A204.1 (cell line): Measurements from ENCODE around the gene HSD17B7.

Source experiments
- FAIRE-seq: peaks from 2 replicates; lab custom pipeline; 2012; peaks lifted over from hg19 to GRCh38; lab: Jason Lieb, UNC

HSD17B7 gene

DNA sequence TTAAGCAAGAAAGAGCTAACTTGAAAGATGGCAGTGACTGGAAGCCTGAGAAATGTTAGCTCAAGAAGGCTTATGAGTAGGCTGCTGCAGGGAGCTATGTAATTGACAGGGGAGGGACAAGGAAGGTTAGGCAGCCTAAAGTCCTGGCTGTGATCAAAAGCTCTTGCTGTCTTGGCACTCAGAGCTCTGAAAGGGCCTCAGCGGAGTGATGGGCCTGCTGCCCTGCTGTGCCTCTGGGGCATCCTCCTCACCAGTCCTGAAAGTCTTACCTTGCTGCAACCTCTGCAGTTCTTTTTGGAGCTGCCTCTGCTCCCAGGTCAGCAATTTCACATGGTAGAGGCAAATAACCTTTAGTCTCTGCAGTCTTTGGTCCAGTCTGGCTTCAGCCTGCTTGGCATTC lies 68.7 kb downstream of the HSD17B7 start:
- no peak for FAIRE-seq

DNA sequence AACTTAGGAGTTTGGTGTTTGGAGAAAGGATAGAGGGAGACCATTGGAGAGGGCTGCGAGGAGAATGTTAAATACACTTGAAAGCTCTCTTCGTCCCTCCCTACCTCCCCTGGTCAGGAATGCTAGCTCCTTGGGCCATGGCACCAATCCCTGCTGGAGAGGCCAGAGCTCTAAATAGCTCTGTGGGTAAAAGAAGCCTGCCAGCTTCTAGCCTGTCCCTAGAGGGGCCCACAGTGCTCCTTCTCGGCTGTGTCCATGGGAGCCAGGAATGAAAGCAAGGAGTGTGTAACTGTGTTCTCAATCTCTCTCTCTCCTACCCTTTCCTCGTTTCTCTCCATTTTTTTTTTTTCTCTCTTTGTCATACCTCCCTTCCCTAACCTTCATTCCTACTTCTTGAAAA lies 70.6 kb downstream of the HSD17B7 start, which contains the start of gene CCDC190:
Gene CCDC190, minus strand, starts transcription at position 75 of the 400 bp plus-strand sequence. CDS start 1,529 bp downstream, outside the sequence.
- no peak for FAIRE-seq

DNA sequence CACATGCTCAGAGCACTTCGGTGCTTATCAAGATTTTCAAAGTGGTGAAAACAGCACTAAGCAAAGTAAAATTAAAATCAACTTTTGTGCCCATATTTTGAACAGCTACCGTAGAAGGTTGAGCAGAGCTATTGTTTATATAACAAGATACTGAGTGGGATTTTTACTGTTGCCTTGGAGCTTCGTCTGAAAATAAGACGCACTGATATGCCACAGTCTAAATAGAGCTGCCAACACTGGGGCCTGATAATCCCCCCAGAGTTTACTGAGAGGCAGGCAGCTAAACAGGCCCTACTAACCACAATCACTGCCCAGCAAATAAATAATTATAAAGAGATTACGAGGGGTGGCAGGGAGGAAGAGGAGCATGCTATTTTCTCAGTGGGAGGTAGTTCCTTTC lies 71.1 kb downstream of the HSD17B7 start:
- FAIRE-seq, result no peak
